Stimulated activated CD8-positive, alpha-beta memory T cell treated with anti-CD3 and anti-CD28 coated beads, Interleukin-4, amount 100 ng/mL, for 1 hour (primary cell): Measurements from ENCODE around the gene SLC22A2.

Experiments
- DNase-seq, 2 donors: peaks; one replicate each; pipeline ENCODE4 v3.0.0-alpha.2; 2020; ENCODE audit warnings: low read depth in 2 of 2, low spot score in 1 of 2

Gene SLC22A2

GRCh38 chr6:160218810-160219209 is 39.8 kb downstream of the SLC22A2 start:
- DNase-seq, result no peak

DNA sequence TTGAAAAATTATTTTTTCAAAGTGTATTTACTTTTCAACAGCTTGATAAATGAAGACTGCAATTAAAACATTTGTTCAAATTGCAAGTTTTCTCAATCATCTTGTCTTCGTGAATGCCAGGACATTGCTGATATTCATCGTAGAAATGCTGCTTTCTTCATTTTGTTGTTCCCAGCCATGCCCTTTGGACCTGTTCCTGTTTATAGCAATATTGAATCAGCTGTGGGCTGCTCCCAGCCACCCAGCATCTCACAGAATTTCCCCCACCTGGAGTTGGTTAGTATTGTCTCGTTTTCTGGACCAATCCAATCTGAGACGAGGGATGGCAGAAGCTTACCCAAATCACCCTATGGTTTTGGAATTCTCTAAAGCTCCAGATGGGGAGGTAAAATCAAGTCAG is 40.8 kb downstream of the SLC22A2 start:
- DNase-seq, result no peak

- no peak for DNase-seq
Observed at GRCh38 chr6:160217073-160217472, 41.5 kb downstream of the SLC22A2 start.

DNA sequence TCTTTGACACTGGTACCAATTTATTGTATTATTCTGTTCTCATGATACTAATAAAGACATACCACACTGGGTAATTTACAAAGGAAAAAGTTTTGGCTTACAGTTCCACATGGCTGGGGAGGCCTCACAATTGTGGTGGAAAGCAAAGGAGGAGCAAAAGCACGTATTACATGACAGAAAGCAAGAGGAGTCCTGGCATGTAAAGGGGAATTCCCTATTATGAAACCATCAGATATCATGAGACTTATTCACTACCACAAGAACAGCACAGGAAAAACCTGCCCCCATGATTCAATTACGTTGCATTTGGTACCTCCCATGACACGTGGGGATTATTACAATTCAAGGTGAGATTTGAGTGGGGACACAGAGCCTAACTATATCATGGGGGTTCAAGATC is 43.4 kb downstream of the SLC22A2 start:
- no peak for DNase-seq

GRCh38 chr6:160207618-160208017 is 51.0 kb downstream of the SLC22A2 start:
- DNase-seq, result no peak

DNA sequence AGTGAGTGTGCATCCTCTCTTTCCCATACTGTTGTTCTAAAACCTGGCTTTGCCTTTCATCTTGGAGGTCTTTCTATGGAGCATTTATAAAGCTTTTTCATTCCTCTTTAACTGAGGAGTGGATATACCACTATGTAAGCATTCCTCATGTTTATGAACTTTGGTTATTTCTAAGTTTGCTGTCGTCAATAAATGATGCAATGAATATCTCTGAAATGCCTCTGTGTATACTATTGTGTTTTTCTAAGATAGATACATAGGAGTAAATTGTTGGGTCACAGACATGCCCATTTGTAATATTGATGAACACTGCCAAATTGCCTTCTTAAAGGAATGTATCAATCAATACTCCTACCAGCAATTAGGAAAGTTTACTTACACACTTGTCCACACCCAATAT is 53.9 kb downstream of the SLC22A2 start:
- no peak for DNase-seq

GRCh38 chr6:160203953-160204352 is 54.7 kb downstream of the SLC22A2 start:
- DNase-seq, result no peak

DNA sequence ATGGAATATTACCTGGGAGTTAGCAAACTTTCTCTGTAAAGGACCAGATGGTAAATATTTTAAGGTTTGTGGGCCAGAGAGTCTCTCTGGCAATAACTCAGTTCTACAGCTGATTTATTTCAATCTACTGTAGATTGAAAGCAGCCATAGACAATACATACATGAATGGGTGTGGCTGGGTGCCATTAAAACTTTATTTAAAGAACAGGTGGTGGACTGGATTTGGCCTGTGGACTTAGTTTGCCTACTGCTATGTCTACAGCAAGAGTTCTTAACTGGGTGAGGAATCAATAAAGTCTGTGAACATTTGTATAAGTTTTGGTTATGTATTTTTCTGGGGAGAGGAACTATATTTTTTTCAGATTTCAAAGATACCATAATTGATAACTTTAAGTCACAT is 55.1 kb downstream of the SLC22A2 start:
- no peak for DNase-seq

DNA sequence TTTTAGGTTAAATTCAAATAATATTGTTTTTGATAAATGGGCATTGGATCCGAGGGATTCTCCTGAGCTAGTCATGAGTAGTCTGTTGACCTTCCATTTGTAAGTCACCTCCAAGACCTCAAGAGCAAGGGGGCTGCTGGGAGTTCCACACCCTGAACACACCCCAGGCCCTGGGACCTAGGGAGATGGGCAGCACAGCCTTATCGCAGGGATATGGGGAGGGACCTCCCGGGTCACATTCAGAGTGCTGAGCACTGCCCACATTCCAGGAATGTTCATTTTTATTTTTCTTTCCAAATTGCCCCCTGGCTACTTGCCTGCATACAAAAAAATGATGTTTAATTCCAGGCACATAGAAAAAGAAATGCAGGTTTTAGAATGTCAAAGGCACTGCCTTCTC is 55.5 kb downstream of the SLC22A2 start:
- no peak for DNase-seq

DNA sequence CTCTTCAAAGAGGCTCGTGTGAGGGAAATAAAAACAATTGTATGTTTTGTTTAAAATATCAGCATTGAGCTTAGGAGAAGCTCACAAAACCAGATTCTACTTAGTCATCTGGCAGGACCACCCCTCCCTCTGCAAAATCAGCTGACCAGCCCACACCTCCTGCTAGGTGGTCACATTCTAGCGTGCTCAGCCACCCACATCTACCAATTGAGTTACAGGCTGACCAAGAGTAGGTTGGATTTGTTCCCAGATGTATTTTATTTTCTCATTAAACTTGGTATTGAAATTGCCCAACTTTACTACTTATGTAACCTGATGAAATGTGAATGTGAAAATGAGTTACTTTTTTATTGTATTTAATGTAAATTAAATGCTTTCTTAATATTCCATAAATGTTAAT is 56.2 kb downstream of the SLC22A2 start:
- DNase-seq, result no peak

DNA sequence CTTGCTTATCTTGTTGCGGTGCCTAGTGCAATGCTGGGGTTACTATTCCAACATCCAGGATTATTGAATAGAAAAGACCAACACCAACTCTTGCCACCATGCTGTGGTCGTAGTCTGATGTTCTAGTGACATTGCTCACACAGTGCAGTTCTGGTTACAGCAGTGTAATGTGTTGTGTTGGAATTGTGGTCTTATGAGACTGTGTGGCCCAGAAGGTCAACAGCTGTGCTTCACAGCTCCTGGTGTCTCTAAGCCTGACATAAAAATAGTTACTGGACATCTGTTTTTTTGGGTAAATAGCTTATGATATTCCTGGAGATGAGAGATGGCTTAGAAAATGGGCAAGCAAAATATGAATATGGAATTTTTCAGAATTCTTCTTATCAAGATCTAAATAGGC is 57.6 kb downstream of the SLC22A2 start:
- no peak for DNase-seq

GRCh38 chr6:160198606-160199211 is 59.9 kb downstream of the SLC22A2 start:
- no peak for DNase-seq

- no peak for DNase-seq
Observed at GRCh38 chr6:160197662-160198061, 61.0 kb downstream of the SLC22A2 start.

DNA sequence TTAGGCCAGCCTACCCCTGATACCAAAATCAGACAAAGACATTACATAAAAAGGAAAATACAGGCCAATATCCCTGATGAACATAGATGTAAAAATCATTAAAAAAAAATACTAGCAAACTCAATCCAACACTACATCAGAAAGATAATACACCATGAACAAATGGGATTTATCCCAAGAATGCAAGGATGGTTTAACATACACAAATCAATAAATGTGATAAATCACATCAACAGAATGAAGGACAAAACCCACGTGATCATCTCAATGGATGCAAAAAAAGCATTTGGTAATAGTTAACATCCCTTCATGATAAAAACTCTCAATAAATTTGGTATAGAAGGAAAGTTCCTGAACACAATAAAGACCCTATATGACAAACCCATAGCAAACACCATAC is 63.8 kb downstream of the SLC22A2 start:
- DNase-seq, result no peak

DNA sequence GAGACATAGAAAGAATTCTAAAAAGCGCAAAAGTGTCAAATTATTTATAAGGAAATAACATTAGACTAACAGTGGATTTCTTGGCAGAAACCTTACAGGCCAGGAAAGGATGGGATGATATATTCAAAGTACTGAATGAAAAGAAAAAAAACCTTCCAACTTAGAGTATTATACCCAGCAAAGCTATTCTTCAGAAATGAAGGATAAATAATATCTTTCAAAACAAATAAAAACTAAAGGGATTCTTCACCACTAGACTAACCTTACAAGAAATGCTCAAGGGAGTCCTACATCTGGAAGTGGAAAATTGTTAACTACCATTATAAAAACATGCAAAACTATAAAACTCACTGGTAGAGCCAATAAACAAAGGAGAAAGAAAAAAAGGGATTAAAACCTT is 65.8 kb downstream of the SLC22A2 start:
- DNase-seq, result no peak

- DNase-seq, result no peak
Observed at GRCh38 chr6:160190973-160191372, 67.6 kb downstream of the SLC22A2 start.

DNA sequence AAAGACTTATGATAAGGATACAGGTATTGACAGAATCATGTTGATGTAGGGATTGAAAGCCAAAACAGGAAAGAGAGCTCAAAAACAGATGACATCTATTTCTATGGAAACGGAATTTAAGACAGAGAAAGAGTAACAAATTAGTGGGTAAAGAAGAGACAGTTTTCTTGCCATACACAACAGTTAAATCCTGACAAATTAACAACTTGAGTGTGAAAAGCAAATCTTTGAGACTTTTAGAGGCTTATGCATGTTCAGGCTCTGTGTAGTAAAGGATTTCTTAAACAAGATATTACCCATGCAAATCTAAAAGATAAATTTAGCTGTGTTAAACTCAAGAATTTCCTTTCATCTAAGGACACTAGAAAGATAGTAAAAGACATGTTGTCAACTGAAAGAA is 68.5 kb downstream of the SLC22A2 start:
- DNase-seq, result no peak

- DNase-seq, result no peak
Observed at GRCh38 chr6:160188773-160189172, 69.8 kb downstream of the SLC22A2 start.

DNA sequence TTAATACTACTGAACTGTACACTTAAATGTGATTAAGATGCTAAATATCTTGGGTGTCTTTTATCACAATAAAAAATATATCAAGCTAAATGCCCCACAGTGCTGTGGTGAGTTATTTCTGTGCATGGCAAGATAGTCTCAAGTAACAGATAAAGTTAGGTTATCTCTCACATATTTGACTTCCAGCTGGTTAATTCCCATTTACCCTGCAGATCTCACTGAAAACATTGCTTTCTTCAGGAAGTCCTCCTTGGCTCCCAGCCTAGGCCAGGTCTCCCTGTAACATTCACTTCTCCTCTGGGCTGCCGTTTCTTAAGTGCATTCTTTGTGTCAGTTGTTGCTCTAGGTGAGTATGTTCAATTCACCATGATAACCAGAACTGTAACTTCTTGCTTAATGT is 77.9 kb downstream of the SLC22A2 start:
- DNase-seq, result no peak

DNA sequence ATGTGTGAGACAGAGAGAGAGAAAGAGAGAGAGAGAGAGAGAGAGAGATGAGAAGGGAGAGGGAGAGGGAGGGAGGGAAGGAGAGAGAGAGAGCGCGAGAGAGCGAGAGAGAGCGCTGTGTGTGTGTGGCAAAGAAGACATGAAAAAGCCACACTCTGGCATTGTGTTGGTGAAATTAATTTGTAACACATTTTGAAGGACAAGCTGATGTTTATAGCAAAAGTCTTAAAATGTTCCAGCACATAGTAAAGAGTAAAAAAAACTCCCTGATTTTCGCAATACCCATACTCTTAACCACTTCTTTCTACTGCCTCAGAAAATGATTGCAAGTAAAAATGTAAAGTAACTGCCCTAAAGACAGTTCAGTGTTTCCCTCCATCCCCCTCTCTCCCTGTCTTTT is 80.3 kb downstream of the SLC22A2 start:
- no peak for DNase-seq

GRCh38 chr6:160177220-160177619 is 81.4 kb downstream of the SLC22A2 start:
- DNase-seq, result no peak

GRCh38 chr6:160174681-160175080 is 83.9 kb downstream of the SLC22A2 start:
- DNase-seq, result no peak

DNA sequence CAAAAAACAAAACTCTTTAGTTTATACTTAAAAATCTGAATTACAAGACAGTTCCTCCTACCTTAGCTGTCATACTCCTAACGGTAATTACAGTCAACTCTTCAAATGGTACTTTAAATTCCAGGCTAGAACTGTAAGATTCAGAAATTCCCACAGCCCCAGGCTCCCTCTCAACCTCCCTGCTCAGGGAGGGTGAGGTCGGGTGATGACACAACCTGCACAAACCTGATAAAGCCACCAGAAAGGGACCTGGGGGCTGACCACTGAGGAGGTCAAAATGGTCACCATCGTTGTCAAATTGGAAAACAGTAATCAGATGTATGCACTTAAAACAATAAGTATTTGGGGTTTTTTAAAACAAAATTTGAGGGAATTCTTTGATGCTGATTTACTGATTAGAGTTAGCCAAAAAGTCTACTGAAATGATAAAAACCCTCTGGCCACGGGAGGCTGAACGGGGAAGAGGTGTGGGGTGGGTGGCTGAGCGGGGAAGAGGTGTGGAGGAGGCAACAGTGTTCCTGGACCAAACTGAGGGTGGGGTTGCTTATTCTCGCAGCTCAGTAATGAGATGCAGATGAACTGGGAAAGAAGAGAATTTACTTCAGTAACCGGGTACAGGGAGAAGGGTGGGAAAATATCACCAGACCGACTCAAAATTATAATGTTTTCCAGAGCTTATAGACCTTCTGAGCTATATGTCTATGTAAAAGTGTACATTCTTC is 84.7 kb downstream of the SLC22A2 start:
- DNase-seq, result no peak
